Ishikawa (cell line): ENCODE data around the gene MGLL.

ENCODE experiments used
- CEBPB ChIP-seq: IDR thresholded peaks from 2 replicates; pipeline ENCODE4 v1.6.1; 2012
- CREB1 ChIP-seq: IDR thresholded peaks from 2 replicates; pipeline ENCODE4 v1.6.1; 2012; ENCODE audit warnings: low read depth
- EGR1 ChIP-seq: IDR thresholded peaks from 2 replicates; pipeline ENCODE4 v1.6.1; 2012
- EP300 ChIP-seq: IDR thresholded peaks from 2 replicates; pipeline ENCODE4 v1.6.1; 2012; ENCODE audit warnings: borderline replicate concordance
- FOXM1 ChIP-seq: IDR thresholded peaks from 2 replicates; pipeline ENCODE4 v1.6.1; 2012; ENCODE audit warnings: low read depth, borderline replicate concordance
- MAX ChIP-seq: IDR thresholded peaks from 2 replicates; pipeline ENCODE4 v1.6.1; 2012
- NFIC ChIP-seq: IDR thresholded peaks from 2 replicates; pipeline ENCODE4 v1.6.1; 2012
- RAD21 ChIP-seq: IDR thresholded peaks from 2 replicates; pipeline ENCODE4 v1.6.1; 2012; ENCODE audit warnings: low read depth
- REST ChIP-seq: IDR thresholded peaks from 2 replicates; pipeline ENCODE4 v1.6.1; 2012; ENCODE audit warnings: low read depth, mild to moderate bottlenecking
- TAF1 ChIP-seq: IDR thresholded peaks from 2 replicates; pipeline ENCODE4 v1.6.1; 2012; ENCODE audit warnings: low read depth, mild to moderate bottlenecking
- TCF12 ChIP-seq: IDR thresholded peaks from 2 replicates; pipeline ENCODE4 v1.6.1; 2012; ENCODE audit warnings: low read depth
- TEAD4 ChIP-seq: IDR thresholded peaks from 2 replicates; pipeline ENCODE4 v1.6.1; 2012
- USF1 ChIP-seq: IDR thresholded peaks from 2 replicates; pipeline ENCODE4 v1.6.1; 2012
- YY1 ChIP-seq: IDR thresholded peaks from 2 replicates; pipeline ENCODE4 v1.6.1; 2012; ENCODE audit warnings: low read depth
- ZBTB7A ChIP-seq: IDR thresholded peaks from 2 replicates; pipeline ENCODE4 v1.6.1; 2012; ENCODE audit warnings: low read depth

The MGLL gene

GRCh38 chr3:127692501-127693335 is 129.6 kb downstream of the MGLL start:
- no peak for TF ChIP-seq TEAD4
- no peak for TF ChIP-seq CREB1
- no peak for TF ChIP-seq FOXM1
- TF ChIP-seq EGR1 = no peak
- TF ChIP-seq TCF12 = no peak
- no peak for TF ChIP-seq CEBPB
- TF ChIP-seq ZBTB7A = no peak
- TF ChIP-seq REST = no peak
- TF ChIP-seq MAX = no peak
- TF ChIP-seq USF1 = no peak
- no peak for TF ChIP-seq RAD21
- TF ChIP-seq YY1 = no peak
- TF ChIP-seq TAF1 = no peak
- TF ChIP-seq EP300 = no peak
- no peak for TF ChIP-seq NFIC

GRCh38 chr3:127691974-127692373 is 130.3 kb downstream of the MGLL start:
- TF ChIP-seq USF1 (no peak), TCF12 (no peak), RAD21 (no peak), YY1 (no peak), MAX (no peak), TAF1 (no peak), REST (no peak), NFIC (no peak), EGR1 (no peak), ZBTB7A (no peak), FOXM1 (no peak), EP300 (no peak), CREB1 (no peak), TEAD4 (no peak), CEBPB (no peak)

- TF ChIP-seq TAF1 (no peak), RAD21 (no peak), CEBPB (no peak), REST (no peak), EP300 (no peak), FOXM1 (no peak), ZBTB7A (no peak), USF1 (no peak), NFIC (no peak), CREB1 (no peak), EGR1 (no peak), MAX (no peak), YY1 (no peak)
Measured at GRCh38 chr3:127691489-127691888, 130.8 kb downstream of the MGLL start.
